GM20431 (cell line): ENCODE measurements around the gene CTNNBL1.

Experiments used
- in situ Hi-C: fragments of 300-500 bp; cut with MseI, MboI; formaldehyde crosslinking; loops from one replicate; pipeline ENCODE4 v1.15.0; 2020; ENCODE audit warnings: low sequenced_read_pairs; ENCODE audit not compliant: unreplicated experiment

The CTNNBL1 gene

GRCh38 chr20:37890108-37890507 is 196.3 kb downstream of the CTNNBL1 start:
- in situ Hi-C loops, result no loop called here

GRCh38 chr20:37890643-37891042 is 196.8 kb downstream of the CTNNBL1 start:
- in situ Hi-C loops, result no loop called here

GRCh38 chr20:37892001-37892400 is 198.2 kb downstream of the CTNNBL1 start:
- in situ Hi-C loops, result no loop called here

GRCh38 chr20:37893566-37894241 is 199.9 kb downstream of the CTNNBL1 start:
- in situ Hi-C loops, result no loop called here

- in situ Hi-C loops, result no loop called here
Measured at GRCh38 chr20:37894454-37894853, 200.6 kb downstream of the CTNNBL1 start.

- in situ Hi-C loops, result no loop called here
Measured at GRCh38 chr20:37895166-37895565, 201.3 kb downstream of the CTNNBL1 start.

GRCh38 chr20:37896932-37897548 is 203.2 kb downstream of the CTNNBL1 start:
- in situ Hi-C loops, result no loop called here

GRCh38 chr20:37898233-37899104 is 204.6 kb downstream of the CTNNBL1 start:
- in situ Hi-C loops, result no loop called here

- in situ Hi-C loops, result no loop called here
Measured at GRCh38 chr20:37899105-37900045, 205.5 kb downstream of the CTNNBL1 start.

- in situ Hi-C loops, result no loop called here
Measured at GRCh38 chr20:37901240-37901639, 207.4 kb downstream of the CTNNBL1 start.

- in situ Hi-C loops, result no loop called here
Measured at GRCh38 chr20:37901654-37902503, 208.0 kb downstream of the CTNNBL1 start.

GRCh38 chr20:37902504-37903313 is 208.9 kb downstream of the CTNNBL1 start, which contains the start of gene VSTM2L:
VSTM2L (plus strand) TSS chr20:37903127; CDS start chr20:37903351, 224 bp downstream.
- in situ Hi-C loops, result no loop called here

GRCh38 chr20:37903317-37904007 is 209.6 kb downstream of the CTNNBL1 start:
- in situ Hi-C loops, result no loop called here

GRCh38 chr20:37904008-37904642 is 210.3 kb downstream of the CTNNBL1 start:
- in situ Hi-C loops, result no loop called here

GRCh38 chr20:37904845-37905373 is 211.1 kb downstream of the CTNNBL1 start:
- in situ Hi-C loops, result no loop called here

- in situ Hi-C loops, result no loop called here
Measured at GRCh38 chr20:37905671-37906613, 212.1 kb downstream of the CTNNBL1 start.
